ENCODE measurements around the gene PPM1A. TPM values are rescaled to one million over a fixed set of nuclear protein-coding genes. Genes with fewer than 3 reads are reported as not detected.

PPM1A gene
- total RNA-seq, 1 experiment from 2014 or later: 38.9 TPM

DNA sequence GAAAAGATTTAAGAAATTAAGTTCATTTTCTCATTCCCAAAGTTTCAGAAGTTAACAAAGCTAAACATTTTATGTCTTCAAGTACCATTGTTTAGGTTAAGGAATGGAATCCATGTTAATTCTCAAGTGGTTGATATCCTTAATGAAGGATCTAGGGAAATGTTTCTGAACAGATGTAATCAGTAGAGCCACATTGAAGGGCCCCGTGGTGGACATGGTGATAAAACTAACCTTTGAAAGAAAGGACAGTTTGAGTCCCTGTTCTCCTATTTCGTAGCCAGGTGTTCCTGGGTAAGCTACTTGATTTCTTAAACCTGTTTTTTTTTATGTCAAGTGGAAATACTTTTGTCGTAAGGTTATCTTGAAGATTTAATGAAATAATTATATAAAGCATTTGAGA, 4.6 kb downstream of the PPM1A start:
- intact Hi-C loops (cut with micrococcal nuclease; ENCODE audit: unreplicated experiment): loop anchor here (5.0 to 10.0 kb wide), 3 partner anchors 79 to 311 kb away; partner anchors contain the start of gene PCNX4
- CTCF ChIA-PET: interaction anchor here (0.8 kb wide), 1 partner anchor 76 kb away, joined by 3 read pairs; no protein-coding TSS in a partner anchor
- no peak for DNase-seq
- no peak overlapping the region for H3K27ac Mint-ChIP-seq (ENCODE audit: unreplicated experiment)
- TF ChIP-seq CTCF (IDR thresholded peaks at IDR 0.05; ENCODE audit: unreplicated experiment): no peak
- no TSS peak for BruUV-seq (replicated peaks)
- H3K4me1 Mint-ChIP-seq (ENCODE audit: low read depth, unreplicated experiment): peaks cover 41% of the 10 kb centered on the region
- peak overlapping the region; percentile 45 for H3K4me3 Mint-ChIP-seq (ENCODE audit: low read depth, unreplicated experiment)
- peaks cover 20% of the 10 kb centered on the region for H3K36me3 Mint-ChIP-seq (ENCODE audit: insufficient read depth, unreplicated experiment)
- H3K9me3 Mint-ChIP-seq (ENCODE audit: low read depth, unreplicated experiment): no peaks in the 10 kb centered on the region
- no peaks in the 10 kb centered on the region for H3K27me3 Mint-ChIP-seq (ENCODE audit: unreplicated experiment)

- Mint-ChIP-seq H3K4me3 (ENCODE audit: low read depth, unreplicated experiment) (peak overlapping the region; percentile 45), H3K36me3 (ENCODE audit: insufficient read depth, unreplicated experiment) (peaks cover 15% of the 10 kb centered on the region), H3K9me3 (ENCODE audit: low read depth, unreplicated experiment) (no peaks in the 10 kb centered on the region), H3K27ac (ENCODE audit: unreplicated experiment) (no peak overlapping the region), H3K4me1 (ENCODE audit: low read depth, unreplicated experiment) (peaks cover 41% of the 10 kb centered on the region), H3K27me3 (ENCODE audit: unreplicated experiment) (no peaks in the 10 kb centered on the region)
- peak; percentile 43 for DNase-seq
- TF ChIP-seq CTCF (IDR thresholded peaks at IDR 0.05; ENCODE audit: unreplicated experiment): no peak
- CTCF ChIA-PET: interaction anchor here (0.6 to 0.8 kb wide), 2 partner anchors 18 to 75 kb away, joined by 3 read pairs; no protein-coding TSS in a partner anchor
- BruUV-seq (replicated peaks): no TSS peak
- intact Hi-C loops (cut with micrococcal nuclease; ENCODE audit: unreplicated experiment): loop anchor here (5.0 to 10.0 kb wide), 3 partner anchors 78 to 311 kb away; partner anchors contain the start of gene PCNX4
These were observed 5.2 kb downstream of the PPM1A start for GRCh38 chr14:60254176-60254575.

GRCh38 chr14:60257865-60258264, 8.8 kb downstream of the PPM1A start:
- no peaks in the 10 kb centered on the region for H3K9me3 Mint-ChIP-seq (ENCODE audit: low read depth, unreplicated experiment)
- no peak overlapping the region for H3K4me3 Mint-ChIP-seq (ENCODE audit: low read depth, unreplicated experiment)
- H3K27me3 Mint-ChIP-seq (ENCODE audit: unreplicated experiment): no peaks in the 10 kb centered on the region
- no peak for TF ChIP-seq CTCF (IDR thresholded peaks at IDR 0.05; ENCODE audit: unreplicated experiment)
- H3K36me3 Mint-ChIP-seq (ENCODE audit: insufficient read depth, unreplicated experiment): no peaks in the 10 kb centered on the region
- no TSS peak for BruUV-seq (replicated peaks)
- H3K27ac Mint-ChIP-seq (ENCODE audit: unreplicated experiment): no peak overlapping the region
- DNase-seq: no peak
- H3K4me1 Mint-ChIP-seq (ENCODE audit: low read depth, unreplicated experiment): peaks cover 39% of the 10 kb centered on the region
- CTCF ChIA-PET: no interaction called here
- intact Hi-C loops (cut with micrococcal nuclease; ENCODE audit: unreplicated experiment): loop anchor here (10.0 kb wide), 1 partner anchor 307 kb away; no protein-coding TSS in a partner anchor

GRCh38 chr14:60265163-60265562, 16.1 kb downstream of the PPM1A start:
- CTCF ChIA-PET: no interaction called here
- H3K36me3 Mint-ChIP-seq (ENCODE audit: insufficient read depth, unreplicated experiment): no peaks in the 10 kb centered on the region
- no peaks in the 10 kb centered on the region for H3K27me3 Mint-ChIP-seq (ENCODE audit: unreplicated experiment)
- no peaks in the 10 kb centered on the region for H3K9me3 Mint-ChIP-seq (ENCODE audit: low read depth, unreplicated experiment)
- no peak for TF ChIP-seq CTCF (IDR thresholded peaks at IDR 0.05; ENCODE audit: unreplicated experiment)
- no peak for DNase-seq
- no TSS peak for BruUV-seq (replicated peaks)
- H3K4me1 Mint-ChIP-seq (ENCODE audit: low read depth, unreplicated experiment): peaks cover 10% of the 10 kb centered on the region
- no peak overlapping the region for H3K27ac Mint-ChIP-seq (ENCODE audit: unreplicated experiment)
- H3K4me3 Mint-ChIP-seq (ENCODE audit: low read depth, unreplicated experiment): no peak overlapping the region
- intact Hi-C loops (cut with micrococcal nuclease; ENCODE audit: unreplicated experiment): no loop called here
